Activated T-helper 1 cell treated with Interleukin-2 at 50 U/mL for 16 hours (primary cell): ENCODE data around the gene ALKAL2.

ENCODE experiments used
- DNase-seq: peaks from one replicate; pipeline ENCODE4 v3.0.0-alpha.2; 2020; ENCODE audit warnings: low read depth

The ALKAL2 gene

GRCh38 chr2:244547-244946 lies 43.3 kb downstream of the ALKAL2 start:
- no peak for DNase-seq

GRCh38 chr2:238869-239268 lies 49.0 kb downstream of the ALKAL2 start:
- no peak for DNase-seq

- no peak for DNase-seq
Observed at GRCh38 chr2:238431-238830, 49.5 kb downstream of the ALKAL2 start.

GRCh38 chr2:237878-238277 lies 50.0 kb downstream of the ALKAL2 start:
- DNase-seq: no peak

- no peak for DNase-seq
Observed at GRCh38 chr2:236993-237539, 50.8 kb downstream of the ALKAL2 start.

GRCh38 chr2:234421-234820 lies 53.5 kb downstream of the ALKAL2 start:
- no peak for DNase-seq

GRCh38 chr2:233030-233429 lies 54.9 kb downstream of the ALKAL2 start:
- DNase-seq: no peak

GRCh38 chr2:231521-232185 lies 56.2 kb downstream of the ALKAL2 start:
- DNase-seq: no peak
